H7 (cell line): ENCODE measurements around the gene TAF8. TPM values are rescaled to one million over a fixed set of nuclear protein-coding genes. Genes with fewer than 3 reads are reported as not detected.
"Not testable (repeated sequence)": the region's sequence is repeated elsewhere in the genome, so short reads cannot be mapped to it uniquely, and the experiment has no call there.

Experiments used
- DNase-seq: peaks from one replicate; pipeline ENCODE4 v3.0.0; 2012
- H3K27me3 ChIP-seq: 2 replicates; pipeline ENCODE4 v1.6.0; 2011; ENCODE audit warnings: mild to moderate bottlenecking, low read length; ENCODE audit not compliant: control insufficient read depth, insufficient read depth
- H3K36me3 ChIP-seq: replicated peaks from 2 replicates; pipeline ENCODE4 v1.5.1; 2011; ENCODE audit warnings: low read length; ENCODE audit not compliant: control insufficient read depth, insufficient read depth
- H3K4me3 ChIP-seq: 2 replicates; pipeline ENCODE4 v1.5.1; 2011; ENCODE audit warnings: low read depth, mild to moderate bottlenecking, control low read depth, low read length, moderate library complexity; ENCODE audit not compliant: insufficient read depth
- total RNA-seq: library from RNA; depleted of rRNA; stranded (reverse); fragments of >200 nt; shearing (Covaris generic); gene quantifications from 2 replicates; pipeline ENCODE4 v1.2.3, GENCODE V29; 2014; rRNA removed

TAF8 gene
- 8.7 and 13.9 TPM in 2 replicates for total RNA-seq

- DNase-seq = peak; percentile 97
- Histone ChIP-seq H3K36me3 (peaks cover 10% of the 10 kb centered on the region), H3K4me3 (peak within 1 kb of the TSS; percentile 83), H3K27me3 (peaks cover 37% of the 10 kb centered on the region)
Observed at GRCh38 chr6:42050297-42051267, at the start of gene TAF8. Gene TAF8 (plus strand): TSS chr6:42050524. CDS start chr6:42050542, 18 bp downstream.

- no peak for DNase-seq
- Histone ChIP-seq H3K4me3 (no peak overlapping the region), H3K36me3 (no peaks in the 10 kb centered on the region), H3K27me3 (no peaks in the 10 kb centered on the region)
Observed at GRCh38 chr6:42001506-42001905, 48.8 kb upstream of the TAF8 start.

- H3K27me3 ChIP-seq, DNase-seq, H3K4me3 ChIP-seq: not testable (repeated sequence)
Observed at GRCh38 chr6:42003658-42004057, 46.7 kb upstream of the TAF8 start.

GRCh38 chr6:42007286-42008137 is 42.8 kb upstream of the TAF8 start:
- DNase-seq = no peak
- H3K4me3 ChIP-seq = no peak overlapping the region
- no peaks in the 10 kb centered on the region for H3K27me3 ChIP-seq
- H3K36me3 ChIP-seq = no peaks in the 10 kb centered on the region

More at GRCh38 chr6:42003658-42004057, 46.7 kb upstream of the TAF8 start:
- H3K36me3 ChIP-seq = not testable (repeated sequence)

- not testable (repeated sequence) for DNase-seq, H3K27me3 ChIP-seq, H3K4me3 ChIP-seq, H3K36me3 ChIP-seq
Observed at GRCh38 chr6:42008138-42008528, 42.2 kb upstream of the TAF8 start.

GRCh38 chr6:42009844-42010184 is 40.5 kb upstream of the TAF8 start:
- no peak overlapping the region for H3K4me3 ChIP-seq

GRCh38 chr6:42010185-42010891 is 40.0 kb upstream of the TAF8 start:
- DNase-seq = peak; percentile 80
- Histone ChIP-seq H3K4me3 (no peak overlapping the region), H3K36me3 (no peaks in the 10 kb centered on the region), H3K27me3 (no peaks in the 10 kb centered on the region)

More at GRCh38 chr6:42009844-42010184, 40.5 kb upstream of the TAF8 start:
- Histone ChIP-seq H3K36me3 (no peaks in the 10 kb centered on the region), H3K27me3 (no peaks in the 10 kb centered on the region)
- no peak for DNase-seq

GRCh38 chr6:42010909-42011308 is 39.4 kb upstream of the TAF8 start:
- DNase-seq = no peak
- H3K4me3 ChIP-seq = no peak overlapping the region
- no peaks in the 10 kb centered on the region for H3K36me3 ChIP-seq
- no peaks in the 10 kb centered on the region for H3K27me3 ChIP-seq

- no peaks in the 10 kb centered on the region for H3K36me3 ChIP-seq
- H3K4me3 ChIP-seq = no peak overlapping the region
- H3K27me3 ChIP-seq = no peaks in the 10 kb centered on the region
- DNase-seq = no peak
Observed at GRCh38 chr6:42012501-42013133, 37.7 kb upstream of the TAF8 start.

- DNase-seq = no peak
- Histone ChIP-seq H3K36me3 (no peaks in the 10 kb centered on the region), H3K4me3 (no peak overlapping the region), H3K27me3 (no peaks in the 10 kb centered on the region)
Observed at GRCh38 chr6:42013134-42013516, 37.2 kb upstream of the TAF8 start.

- peak; percentile 33 for DNase-seq
- no peak overlapping the region for H3K4me3 ChIP-seq
- H3K27me3 ChIP-seq = no peaks in the 10 kb centered on the region; the same call in 1 of the 2 replicates
- H3K36me3 ChIP-seq = no peaks in the 10 kb centered on the region
Observed at GRCh38 chr6:42017021-42017643, 33.2 kb upstream of the TAF8 start.

- H3K27me3 ChIP-seq = no peaks in the 10 kb centered on the region; the same call in 1 of the 2 replicates
Observed at GRCh38 chr6:42020967-42021366, 29.4 kb upstream of the TAF8 start.

GRCh38 chr6:42021847-42022754 is 28.2 kb upstream of the TAF8 start:
- H3K36me3 ChIP-seq = no peaks in the 10 kb centered on the region
- DNase-seq = peak; percentile 72
- no peaks in the 10 kb centered on the region; the same call in 1 of the 2 replicates for H3K27me3 ChIP-seq
- no peak overlapping the region for H3K4me3 ChIP-seq

More at GRCh38 chr6:42020967-42021366, 29.4 kb upstream of the TAF8 start:
- no peak for DNase-seq
- Histone ChIP-seq H3K4me3 (no peak overlapping the region), H3K36me3 (no peaks in the 10 kb centered on the region)
